NCI-H748 (cell line): ENCODE measurements around the gene CHIC2.

Experiments
- DNase-seq: peaks from one replicate; lab custom pipeline; 2025; ENCODE audit not compliant: unreplicated experiment; lab: John Stamatoyannopoulos, UW

The CHIC2 gene

GRCh38 chr4:54093324-54094240 is 29.2 kb upstream of the CHIC2 start:
- no peak for DNase-seq

GRCh38 chr4:54092405-54093323 is 28.3 kb upstream of the CHIC2 start:
- no peak for DNase-seq

GRCh38 chr4:54091637-54092404 is 27.4 kb upstream of the CHIC2 start:
- DNase-seq = peak; percentile 85

DNA sequence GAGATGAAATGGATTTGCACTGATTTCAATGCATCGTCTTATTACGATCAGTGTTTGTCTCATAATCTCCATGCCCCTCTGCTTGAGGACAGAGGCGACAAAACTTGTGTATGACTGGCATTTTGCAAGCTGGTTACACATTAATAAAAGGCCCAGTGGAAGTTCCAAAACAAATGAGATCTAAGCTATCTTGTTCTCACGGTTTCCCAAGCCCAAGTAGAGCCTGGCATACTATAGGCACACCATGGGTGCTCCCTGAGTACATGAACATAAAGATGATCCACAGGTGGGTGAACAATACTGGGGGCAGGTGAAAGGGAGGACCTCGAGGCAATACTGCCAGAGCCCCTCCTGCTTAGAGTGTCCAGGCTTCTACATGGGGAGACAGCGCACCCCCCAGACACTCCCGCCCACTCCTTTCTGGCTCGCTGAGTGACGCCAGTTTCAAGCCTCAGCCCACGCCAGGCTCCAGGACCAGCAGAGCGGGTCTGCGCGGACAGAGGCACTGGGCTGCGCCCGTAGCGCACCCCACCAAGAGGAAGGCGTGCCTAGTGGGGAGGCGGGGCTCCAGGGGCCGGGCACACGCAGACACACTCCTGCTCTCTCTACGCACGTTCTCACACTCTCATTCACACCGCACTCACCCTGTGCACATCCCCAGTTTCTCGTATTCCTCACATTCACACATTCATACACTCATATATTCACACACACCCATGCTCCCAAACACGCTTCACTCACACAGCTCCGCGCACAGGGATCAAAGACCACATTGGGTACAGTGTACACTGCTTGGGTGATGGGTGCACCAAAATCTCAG is 26.6 kb upstream of the CHIC2 start:
- peak; percentile 56 for DNase-seq

GRCh38 chr4:54090404-54090803 is 26.0 kb upstream of the CHIC2 start:
- no peak for DNase-seq

DNA sequence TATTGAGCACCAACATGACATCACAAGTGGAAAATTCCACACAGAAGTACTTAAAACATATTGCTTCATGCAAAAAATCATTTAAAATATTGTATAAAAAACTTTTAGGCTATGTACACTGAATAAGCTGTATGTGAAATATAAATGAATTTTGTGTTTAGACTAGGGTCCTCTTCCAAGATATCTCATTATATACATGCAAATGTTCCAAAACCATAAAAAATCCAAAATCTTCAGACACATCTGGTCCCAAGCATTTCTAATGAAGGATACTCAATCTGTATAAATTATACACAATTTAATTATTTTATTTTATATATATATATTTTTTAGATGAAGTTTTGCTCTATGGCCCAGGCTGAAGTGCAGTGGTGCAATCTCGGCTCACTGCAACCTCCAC is 25.5 kb upstream of the CHIC2 start:
- DNase-seq = no peak

DNA sequence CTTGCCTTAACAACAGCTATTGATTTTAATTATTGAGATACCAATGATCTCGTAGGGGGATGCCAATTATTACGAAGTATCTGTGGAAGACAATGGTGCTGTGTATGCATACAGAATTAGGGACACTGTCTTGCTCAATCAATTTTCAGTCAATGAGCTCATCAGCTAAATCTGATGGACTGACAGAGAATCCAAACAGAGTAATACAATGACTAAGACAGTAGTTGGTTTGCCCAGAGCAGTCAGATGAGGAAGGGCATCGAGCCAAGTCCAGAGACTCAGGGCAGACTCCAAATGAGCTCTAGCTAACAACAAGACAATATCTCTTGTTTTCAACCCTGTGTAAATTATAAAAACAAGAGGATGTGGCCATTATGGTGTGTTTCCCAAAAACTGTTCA is 20.9 kb upstream of the CHIC2 start:
- DNase-seq = peak; percentile 3

DNA sequence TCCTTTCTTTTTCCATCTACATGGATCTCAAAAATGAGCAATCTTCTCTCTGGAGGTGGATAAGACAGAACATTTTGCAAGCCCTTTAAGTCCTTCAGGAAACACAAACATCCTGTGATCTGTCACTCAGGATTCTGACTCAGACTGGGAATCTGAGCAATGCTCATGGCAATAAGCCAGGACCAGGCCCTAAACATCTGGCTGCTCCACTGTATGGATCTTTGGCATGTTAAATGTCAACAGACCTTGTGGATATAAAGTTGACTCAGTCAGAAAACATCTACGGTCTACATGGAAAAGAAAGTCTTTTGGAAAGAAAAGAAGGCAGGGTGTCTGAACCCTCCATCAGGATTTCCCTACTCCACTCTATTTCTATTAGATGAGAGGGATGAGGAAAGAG is 17.8 kb upstream of the CHIC2 start:
- no peak for DNase-seq

DNA sequence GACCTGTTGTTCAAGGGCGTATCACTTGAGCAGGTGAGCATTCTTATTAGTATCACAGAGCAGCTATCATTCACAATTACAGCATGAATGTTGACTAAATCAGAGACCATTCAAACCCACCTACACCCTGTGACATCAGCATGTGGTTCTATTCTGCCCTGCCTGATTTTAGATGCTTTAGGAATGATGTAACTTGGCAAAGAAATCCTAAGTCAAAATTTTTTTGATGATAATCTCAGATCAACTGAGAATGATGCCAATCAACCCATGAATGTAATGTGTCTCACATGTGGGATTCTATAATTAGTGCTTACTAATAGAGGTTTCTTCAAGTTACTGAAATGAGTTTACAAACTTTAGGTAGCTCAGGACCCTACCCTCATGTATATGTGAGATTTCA is 13.4 kb upstream of the CHIC2 start:
- no peak for DNase-seq

DNA sequence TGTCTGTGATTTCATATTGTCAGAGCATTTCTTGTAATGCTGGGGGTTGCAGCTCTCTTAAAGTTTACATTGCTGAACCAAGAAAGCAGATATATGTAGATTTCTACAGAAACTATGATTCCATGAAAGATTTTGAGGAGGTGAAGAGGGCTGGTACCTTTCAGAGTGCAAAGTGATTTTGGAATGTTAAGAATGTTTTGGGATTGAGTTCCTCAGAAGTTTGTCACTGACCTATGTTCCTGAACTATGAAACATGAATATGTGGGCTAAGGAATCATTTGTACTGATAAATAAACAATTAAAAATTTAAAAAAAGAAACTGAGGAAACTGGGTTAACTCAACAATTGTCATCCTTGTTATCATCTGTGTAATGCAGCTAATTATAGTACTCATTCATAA is 12.3 kb upstream of the CHIC2 start:
- DNase-seq = no peak

DNA sequence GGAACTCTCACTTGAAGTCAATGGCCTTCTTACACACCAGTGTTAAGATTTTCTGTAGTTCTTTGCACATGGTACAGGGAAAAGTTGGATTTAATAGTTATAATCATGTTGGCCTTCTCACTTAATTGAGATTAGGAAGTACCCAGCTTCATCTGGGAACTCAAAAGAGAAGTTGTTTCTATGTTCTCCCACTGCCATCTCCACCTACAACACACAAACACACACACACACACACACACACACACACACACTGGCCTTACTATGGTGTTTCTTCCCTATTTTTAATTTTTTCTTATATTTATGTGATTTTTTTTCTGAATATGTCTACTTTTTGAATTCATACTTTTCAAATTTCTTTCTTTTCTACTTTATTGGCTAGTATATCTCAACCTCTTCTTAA is 10.0 kb upstream of the CHIC2 start:
- no peak for DNase-seq

DNA sequence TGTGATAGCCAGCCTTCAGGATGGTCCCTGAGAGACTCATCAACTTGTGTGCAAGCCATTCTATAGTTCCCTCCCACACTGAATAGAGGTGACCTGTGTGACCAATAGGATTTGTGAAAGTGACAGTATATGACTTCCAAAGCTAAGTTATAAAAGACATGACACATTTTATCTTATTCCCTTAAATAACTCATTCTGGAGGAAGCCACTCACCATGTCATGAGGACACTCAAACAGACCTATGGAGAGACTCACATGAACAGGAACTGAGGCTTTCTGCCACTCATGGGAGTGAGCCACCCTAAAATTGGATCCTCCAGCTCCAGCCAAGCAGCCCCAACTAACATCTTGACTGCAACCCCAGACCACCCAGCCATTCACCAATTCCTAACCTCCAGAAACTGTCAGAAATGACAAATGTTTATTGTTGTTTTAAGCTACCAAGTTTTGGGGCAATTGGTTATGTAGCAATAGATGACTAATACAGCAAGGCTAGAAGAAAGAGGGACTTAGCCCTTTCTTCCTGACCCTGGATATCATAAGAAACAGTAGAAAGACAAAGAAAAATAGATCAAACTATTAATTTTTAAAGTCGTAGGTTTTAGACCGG is 9.0 kb upstream of the CHIC2 start:
- no peak for DNase-seq

DNA sequence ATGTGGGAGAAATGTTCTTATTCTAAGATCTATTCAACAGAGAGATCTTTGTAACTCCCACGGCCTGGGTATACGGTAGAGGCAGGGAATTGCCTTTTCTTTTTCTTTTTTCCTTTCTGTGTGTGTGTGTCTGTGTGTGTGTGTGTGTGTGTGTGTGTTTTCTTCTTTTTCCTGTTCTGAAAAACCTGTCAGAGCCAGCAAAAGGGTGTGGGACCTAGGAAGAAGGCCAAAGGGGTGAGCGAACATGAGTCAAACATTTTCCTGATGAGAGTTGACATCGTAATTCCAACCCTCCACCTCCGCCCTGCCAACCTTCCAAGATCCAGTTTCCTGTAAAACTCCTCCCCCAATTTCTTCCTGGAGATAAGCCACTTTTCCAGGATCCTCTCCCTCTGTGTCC is 2.8 kb upstream of the CHIC2 start:
- DNase-seq = no peak

DNA sequence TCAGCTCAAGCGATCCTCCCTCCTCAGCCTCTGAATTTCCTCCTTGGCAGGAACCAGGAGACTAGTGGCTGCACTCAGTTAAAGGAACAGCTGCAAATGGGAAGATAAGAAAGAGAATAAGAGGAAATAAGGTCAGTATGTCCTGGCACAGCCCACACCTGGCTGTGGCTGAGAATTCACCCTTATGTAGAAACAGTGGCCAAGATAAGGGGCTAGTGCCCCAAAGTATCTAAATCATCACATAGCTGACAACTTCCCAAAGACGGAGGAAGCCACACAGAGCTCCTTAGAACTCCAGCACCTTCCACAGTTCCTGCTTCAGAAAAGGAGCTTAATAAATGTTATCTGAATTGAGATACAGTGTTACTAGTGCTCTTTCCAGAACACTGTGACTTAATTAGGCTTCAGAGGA is 2.3 kb upstream of the CHIC2 start:
- no peak for DNase-seq

- DNase-seq = no peak
Measured at GRCh38 chr4:54066088-54066415, 1.6 kb upstream of the CHIC2 start.

- DNase-seq = peak; percentile 7
Measured at GRCh38 chr4:54065282-54066087, 1.1 kb upstream of the CHIC2 start.

DNA sequence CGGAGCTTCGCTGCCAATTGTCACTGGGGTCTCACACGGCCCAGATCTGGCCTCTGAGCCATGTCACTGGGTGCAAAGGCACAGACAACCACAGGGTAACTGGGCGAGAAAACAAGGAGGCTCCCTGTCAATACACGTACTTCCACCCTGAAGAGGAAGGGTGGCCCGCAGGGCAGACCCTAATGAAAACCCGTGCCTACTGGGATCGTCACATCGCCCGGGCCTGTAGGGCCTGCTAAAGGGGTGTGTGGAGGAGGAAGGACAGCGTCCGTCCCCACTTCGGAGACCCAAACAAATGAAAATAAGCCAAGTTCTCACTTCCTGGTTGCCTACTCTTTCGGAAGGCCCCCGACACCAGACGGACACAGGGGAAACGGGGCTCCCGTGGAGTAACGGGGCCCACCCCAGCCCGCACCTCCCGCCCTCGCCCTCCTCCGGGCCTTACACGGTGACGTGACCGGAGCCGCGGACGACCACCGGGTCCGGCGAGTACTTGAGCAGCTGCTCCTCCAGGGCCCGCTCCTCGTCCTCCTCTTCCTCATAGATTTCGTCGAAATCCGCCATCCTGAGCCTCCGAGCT is 578 bp downstream of the CHIC2 start:
- DNase-seq = peak; percentile 26

DNA sequence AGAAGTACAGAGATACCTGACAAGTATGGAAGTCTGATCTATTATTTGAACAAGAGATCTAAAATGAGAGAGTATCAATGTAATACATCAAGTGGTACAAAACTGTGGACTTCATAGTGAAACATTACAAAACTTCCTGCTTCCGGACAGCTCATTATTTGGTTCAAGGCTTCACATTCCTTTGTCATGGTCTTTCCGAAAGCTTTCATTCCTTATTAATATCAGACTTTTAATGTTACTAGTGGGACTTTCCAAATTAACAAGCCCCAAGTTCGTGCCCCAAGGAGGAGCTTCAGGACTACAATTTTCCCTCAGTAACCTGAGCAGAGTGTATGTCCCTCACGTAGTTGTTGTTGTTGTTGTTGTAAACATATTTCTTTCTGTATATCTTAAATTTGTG is 1.2 kb downstream of the CHIC2 start:
- DNase-seq = no peak

DNA sequence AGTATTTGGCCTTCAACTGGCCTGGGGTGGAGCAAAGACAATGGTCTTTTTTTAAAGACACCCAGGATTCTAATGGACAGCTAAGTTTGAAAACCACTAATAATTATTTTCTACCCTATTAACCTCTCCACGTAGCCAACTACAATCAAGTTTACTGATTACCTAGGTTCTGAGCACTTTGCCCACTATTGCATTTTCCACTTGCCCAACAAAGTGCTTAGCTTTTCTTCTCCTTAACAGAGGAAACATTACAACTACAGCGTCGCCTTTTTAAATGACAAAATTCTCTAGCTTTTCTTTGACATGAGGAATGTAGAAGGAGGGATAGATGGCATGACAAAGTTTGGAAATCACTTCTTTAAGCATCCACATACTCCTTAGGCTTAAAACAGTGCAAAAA is 2.0 kb downstream of the CHIC2 start:
- DNase-seq = no peak
